HL-60 (cell line): Measurements from ENCODE around the gene IFI30.
A peak's percentile ranks its signal among the peaks of the same experiment; 100 is the strongest.

Experiments used
- POLR2AphosphoS5 ChIP-seq: IDR thresholded peaks from 2 replicates; pipeline ENCODE4 v1.6.1; 2012; ENCODE audit warnings: low read depth
- TF ChIP-seq, protein P1 (sequence below): IDR thresholded peaks from one replicate; pipeline ENCODE4 v1.5.1; 2011; ENCODE audit warnings: low read length, control low read depth, inconsistent platforms; ENCODE audit not compliant: insufficient read depth
- TF ChIP-seq, protein P2 (sequence below): IDR thresholded peaks from 2 replicates; pipeline ENCODE4 v1.6.1; 2012; ENCODE audit warnings: low read depth; ENCODE audit not compliant: insufficient replicate concordance

DNA sequence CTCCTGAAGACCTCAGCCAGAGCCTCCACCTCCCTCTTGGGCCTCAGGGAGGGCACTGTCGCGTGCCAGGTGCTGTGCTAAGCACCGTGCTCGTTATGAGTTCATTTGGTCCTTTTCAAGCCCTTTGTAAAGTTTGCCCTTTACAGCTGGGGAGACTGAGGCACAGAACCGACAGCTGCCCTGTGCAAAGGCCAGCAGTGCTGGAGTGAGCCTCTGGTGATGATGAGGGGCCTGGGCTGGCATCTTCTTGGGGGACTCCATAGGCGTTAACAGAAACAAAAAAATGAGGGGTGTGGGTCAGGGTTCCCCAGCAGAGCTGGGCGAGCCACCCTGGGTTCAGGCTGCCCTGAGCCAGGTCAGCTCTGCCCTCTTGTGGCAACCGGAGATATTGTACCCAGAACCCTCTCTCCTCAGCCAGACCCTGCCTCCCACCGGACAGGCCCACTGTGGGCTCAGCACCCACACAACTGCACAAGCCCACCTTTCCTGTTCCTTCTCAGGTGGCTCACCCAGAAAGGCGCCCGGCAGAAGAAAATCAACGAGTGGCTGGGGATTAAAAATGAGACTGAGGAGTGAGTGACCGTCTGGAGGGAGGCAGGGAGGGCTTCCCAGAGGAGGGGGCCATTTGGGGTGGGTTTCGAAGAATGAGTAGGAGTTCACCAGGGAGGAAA, 5.5 kb upstream of the IFI30 start:
- TF ChIP-seq, protein P1, sequence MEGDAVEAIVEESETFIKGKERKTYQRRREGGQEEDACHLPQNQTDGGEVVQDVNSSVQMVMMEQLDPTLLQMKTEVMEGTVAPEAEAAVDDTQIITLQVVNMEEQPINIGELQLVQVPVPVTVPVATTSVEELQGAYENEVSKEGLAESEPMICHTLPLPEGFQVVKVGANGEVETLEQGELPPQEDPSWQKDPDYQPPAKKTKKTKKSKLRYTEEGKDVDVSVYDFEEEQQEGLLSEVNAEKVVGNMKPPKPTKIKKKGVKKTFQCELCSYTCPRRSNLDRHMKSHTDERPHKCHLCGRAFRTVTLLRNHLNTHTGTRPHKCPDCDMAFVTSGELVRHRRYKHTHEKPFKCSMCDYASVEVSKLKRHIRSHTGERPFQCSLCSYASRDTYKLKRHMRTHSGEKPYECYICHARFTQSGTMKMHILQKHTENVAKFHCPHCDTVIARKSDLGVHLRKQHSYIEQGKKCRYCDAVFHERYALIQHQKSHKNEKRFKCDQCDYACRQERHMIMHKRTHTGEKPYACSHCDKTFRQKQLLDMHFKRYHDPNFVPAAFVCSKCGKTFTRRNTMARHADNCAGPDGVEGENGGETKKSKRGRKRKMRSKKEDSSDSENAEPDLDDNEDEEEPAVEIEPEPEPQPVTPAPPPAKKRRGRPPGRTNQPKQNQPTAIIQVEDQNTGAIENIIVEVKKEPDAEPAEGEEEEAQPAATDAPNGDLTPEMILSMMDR, result peak; percentile 69
- no peak for TF ChIP-seq POLR2AphosphoS5
- TF ChIP-seq, protein P2, sequence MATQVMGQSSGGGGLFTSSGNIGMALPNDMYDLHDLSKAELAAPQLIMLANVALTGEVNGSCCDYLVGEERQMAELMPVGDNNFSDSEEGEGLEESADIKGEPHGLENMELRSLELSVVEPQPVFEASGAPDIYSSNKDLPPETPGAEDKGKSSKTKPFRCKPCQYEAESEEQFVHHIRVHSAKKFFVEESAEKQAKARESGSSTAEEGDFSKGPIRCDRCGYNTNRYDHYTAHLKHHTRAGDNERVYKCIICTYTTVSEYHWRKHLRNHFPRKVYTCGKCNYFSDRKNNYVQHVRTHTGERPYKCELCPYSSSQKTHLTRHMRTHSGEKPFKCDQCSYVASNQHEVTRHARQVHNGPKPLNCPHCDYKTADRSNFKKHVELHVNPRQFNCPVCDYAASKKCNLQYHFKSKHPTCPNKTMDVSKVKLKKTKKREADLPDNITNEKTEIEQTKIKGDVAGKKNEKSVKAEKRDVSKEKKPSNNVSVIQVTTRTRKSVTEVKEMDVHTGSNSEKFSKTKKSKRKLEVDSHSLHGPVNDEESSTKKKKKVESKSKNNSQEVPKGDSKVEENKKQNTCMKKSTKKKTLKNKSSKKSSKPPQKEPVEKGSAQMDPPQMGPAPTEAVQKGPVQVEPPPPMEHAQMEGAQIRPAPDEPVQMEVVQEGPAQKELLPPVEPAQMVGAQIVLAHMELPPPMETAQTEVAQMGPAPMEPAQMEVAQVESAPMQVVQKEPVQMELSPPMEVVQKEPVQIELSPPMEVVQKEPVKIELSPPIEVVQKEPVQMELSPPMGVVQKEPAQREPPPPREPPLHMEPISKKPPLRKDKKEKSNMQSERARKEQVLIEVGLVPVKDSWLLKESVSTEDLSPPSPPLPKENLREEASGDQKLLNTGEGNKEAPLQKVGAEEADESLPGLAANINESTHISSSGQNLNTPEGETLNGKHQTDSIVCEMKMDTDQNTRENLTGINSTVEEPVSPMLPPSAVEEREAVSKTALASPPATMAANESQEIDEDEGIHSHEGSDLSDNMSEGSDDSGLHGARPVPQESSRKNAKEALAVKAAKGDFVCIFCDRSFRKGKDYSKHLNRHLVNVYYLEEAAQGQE, result no peak
